ENCODE results near the gene RECK.

RECK gene

GRCh38 chr9:36151316-36152210, 114.8 kb downstream of the RECK start:
- no peak overlapping the region for H3K27ac ChIP-seq
- TF ChIP-seq CTCF (conservative IDR thresholded peaks at IDR 0.05) (no peak), ZFX (IDR thresholded peaks at IDR 0.05) (no peak)

- no peak overlapping the region for H3K27ac ChIP-seq
- no peak for TF ChIP-seq CTCF (conservative IDR thresholded peaks at IDR 0.05)
- no peak for TF ChIP-seq ZFX (IDR thresholded peaks at IDR 0.05)
These were observed 116.2 kb downstream of the RECK start for GRCh38 chr9:36152741-36153438.

GRCh38 chr9:36153746-36154145, 117.0 kb downstream of the RECK start:
- no peak for TF ChIP-seq CTCF (conservative IDR thresholded peaks at IDR 0.05)
- no peak overlapping the region for H3K27ac ChIP-seq

GRCh38 chr9:36154331-36154952, 117.7 kb downstream of the RECK start:
- TF ChIP-seq CTCF (conservative IDR thresholded peaks at IDR 0.05), result no peak
- TF ChIP-seq ZFX (IDR thresholded peaks at IDR 0.05), result no peak
- H3K27ac ChIP-seq, result no peak overlapping the region

GRCh38 chr9:36156116-36156515, 119.4 kb downstream of the RECK start:
- no peak overlapping the region for H3K27ac ChIP-seq
- no peak for TF ChIP-seq ZFX (IDR thresholded peaks at IDR 0.05)
- no peak for TF ChIP-seq CTCF (conservative IDR thresholded peaks at IDR 0.05)

- no peak overlapping the region for H3K27ac ChIP-seq
These were observed 121.4 kb downstream of the RECK start for GRCh38 chr9:36158122-36158521.

More at GRCh38 chr9:36158122-36158521, 121.4 kb downstream of the RECK start:
- TF ChIP-seq ZFX (IDR thresholded peaks at IDR 0.05) (no peak), CTCF (conservative IDR thresholded peaks at IDR 0.05) (no peak)
